KOPT-K1 (cell line): ENCODE results near the gene KLHL10.
A peak's percentile ranks its signal among the peaks of the same experiment; 100 is the strongest.
"Not testable (repeated sequence)": the region's sequence is repeated elsewhere in the genome, so short reads cannot be mapped to it uniquely, and the experiment has no call there.

ENCODE experiments used
- H3K27ac ChIP-seq: fragments of 200-600 bp; sonication (generic); 2 replicates; pipeline ENCODE4 v1.5.1; 2016; ENCODE audit warnings: antibody characterized with exemption, mild to moderate bottlenecking, low read depth, low read length; ENCODE audit not compliant: poor library complexity, severe bottlenecking
- H3K36me3 ChIP-seq: fragments of 200-600 bp; sonication (generic); 2 replicates; pipeline ENCODE4 v1.5.1; 2017; ENCODE audit warnings: antibody characterized with exemption, mild to moderate bottlenecking, low read length, moderate library complexity; ENCODE audit not compliant: insufficient read depth
- H3K9me3 ChIP-seq: fragments of 200-600 bp; sonication (generic); 2 replicates; pipeline ENCODE4 v1.5.1; 2017; ENCODE audit warnings: antibody characterized with exemption, low read length, mild to moderate bottlenecking; ENCODE audit not compliant: insufficient read depth, poor library complexity, severe bottlenecking

KLHL10 gene

GRCh38 chr17:41825175-41825845, 12.3 kb upstream of the KLHL10 start:
- Histone ChIP-seq H3K9me3 (no peaks in the 10 kb centered on the region), H3K36me3 (peaks cover 47% of the 10 kb centered on the region), H3K27ac (no peak overlapping the region)

- H3K36me3 ChIP-seq = peaks cover 80% of the 10 kb centered on the region
These were observed 7.7 kb upstream of the KLHL10 start for GRCh38 chr17:41829961-41830360.

GRCh38 chr17:41835214-41835799, 2.3 kb upstream of the KLHL10 start:
- Histone ChIP-seq H3K36me3 (peaks cover 36% of the 10 kb centered on the region), H3K27ac (peak overlapping the region; percentile 53), H3K9me3 (no peaks in the 10 kb centered on the region)

More at GRCh38 chr17:41829961-41830360, 7.7 kb upstream of the KLHL10 start:
- H3K27ac ChIP-seq, H3K9me3 ChIP-seq: not testable (repeated sequence)

- no peaks in the 10 kb centered on the region for H3K9me3 ChIP-seq
- H3K36me3 ChIP-seq = peaks cover 30% of the 10 kb centered on the region
- peak within 1 kb of the TSS; percentile 53 for H3K27ac ChIP-seq
These were observed 1.6 kb upstream of the KLHL10 start, which contains the start of gene NT5C3B for GRCh38 chr17:41835800-41836549. NT5C3B (minus strand) TSS chr17:41836232; CDS start chr17:41836193, 39 bp downstream.

GRCh38 chr17:41836550-41837196, 952 bp upstream of the KLHL10 start:
- no peaks in the 10 kb centered on the region for H3K9me3 ChIP-seq
- H3K27ac ChIP-seq = no peak overlapping the region

GRCh38 chr17:41839448-41839847, 1.8 kb downstream of the KLHL10 start:
- H3K36me3 ChIP-seq, H3K27ac ChIP-seq, H3K9me3 ChIP-seq: not testable (repeated sequence)

More at GRCh38 chr17:41836550-41837196, 952 bp upstream of the KLHL10 start:
- peaks cover 23% of the 10 kb centered on the region for H3K36me3 ChIP-seq

- H3K9me3 ChIP-seq, H3K36me3 ChIP-seq, H3K27ac ChIP-seq: not testable (repeated sequence)
These were observed 3.2 kb downstream of the KLHL10 start for GRCh38 chr17:41840781-41841180.

- Histone ChIP-seq H3K36me3 (peaks cover 19% of the 10 kb centered on the region; the same call in 1 of the 2 replicates), H3K9me3 (no peaks in the 10 kb centered on the region), H3K27ac (no peak overlapping the region)
These were observed 7.3 kb downstream of the KLHL10 start for GRCh38 chr17:41844971-41845370.

GRCh38 chr17:41848788-41849187, 11.2 kb downstream of the KLHL10 start:
- Histone ChIP-seq H3K27ac (no peak overlapping the region), H3K36me3 (peaks cover 49% of the 10 kb centered on the region), H3K9me3 (no peaks in the 10 kb centered on the region)

GRCh38 chr17:41849251-41849990, 11.8 kb downstream of the KLHL10 start:
- no peaks in the 10 kb centered on the region for H3K9me3 ChIP-seq
- H3K36me3 ChIP-seq = peaks cover 56% of the 10 kb centered on the region
- H3K27ac ChIP-seq = no peak overlapping the region

- not testable (repeated sequence) for H3K9me3 ChIP-seq, H3K27ac ChIP-seq
- H3K36me3 ChIP-seq = peaks cover 65% of the 10 kb centered on the region
These were observed 13.8 kb downstream of the KLHL10 start for GRCh38 chr17:41851382-41851781.

GRCh38 chr17:41860254-41860931, 22.8 kb downstream of the KLHL10 start:
- H3K36me3 ChIP-seq = no peaks in the 10 kb centered on the region
- H3K27ac ChIP-seq = no peak overlapping the region
- H3K9me3 ChIP-seq = no peaks in the 10 kb centered on the region

GRCh38 chr17:41863074-41863848, 25.6 kb downstream of the KLHL10 start:
- H3K36me3 ChIP-seq = peaks cover 17% of the 10 kb centered on the region
- no peaks in the 10 kb centered on the region for H3K9me3 ChIP-seq
- no peak overlapping the region for H3K27ac ChIP-seq
